Muscle layer of duodenum (tissue), 2 donors: Measurements from ENCODE around the gene FCMR.

ENCODE experiments used
- H3K27ac ChIP-seq: one replicate; pipeline ENCODE4 v1.7.0; 2013; ENCODE audit warnings: mild to moderate bottlenecking, low read length
- H3K27me3 ChIP-seq: one replicate; pipeline ENCODE4 v1.7.0; 2013; ENCODE audit warnings: low read depth, mild to moderate bottlenecking, control low read depth, low read length
- H3K36me3 ChIP-seq, 2 donors: one replicate each; pipeline ENCODE4 v1.7.0; 2013; ENCODE audit warnings: low read length in 2 of 2, control low read depth in 1 of 2, mild to moderate bottlenecking in 1 of 2; ENCODE audit not compliant: insufficient read depth in 2 of 2, control insufficient read depth in 1 of 2
- H3K4me1 ChIP-seq, 2 donors: one replicate each; pipeline ENCODE4 v1.7.0; 2013; ENCODE audit warnings: low read length in 2 of 2, mild to moderate bottlenecking in 2 of 2, control low read depth in 1 of 2, moderate library complexity in 1 of 2; ENCODE audit not compliant: insufficient read depth in 2 of 2, control insufficient read depth in 1 of 2
- H3K4me3 ChIP-seq, 2 donors: one replicate each; pipeline ENCODE4 v1.7.0; 2013; ENCODE audit warnings: low read length in 2 of 2, low read depth in 1 of 2, mild to moderate bottlenecking in 1 of 2
- H3K9me3 ChIP-seq, 2 donors: one replicate each; pipeline ENCODE4 v1.7.0; 2013; ENCODE audit warnings: low read length in 2 of 2, control low read depth in 1 of 2, mild to moderate bottlenecking in 1 of 2; ENCODE audit not compliant: control insufficient read depth in 1 of 2
- donor health status: healthy.

Gene FCMR

DNA sequence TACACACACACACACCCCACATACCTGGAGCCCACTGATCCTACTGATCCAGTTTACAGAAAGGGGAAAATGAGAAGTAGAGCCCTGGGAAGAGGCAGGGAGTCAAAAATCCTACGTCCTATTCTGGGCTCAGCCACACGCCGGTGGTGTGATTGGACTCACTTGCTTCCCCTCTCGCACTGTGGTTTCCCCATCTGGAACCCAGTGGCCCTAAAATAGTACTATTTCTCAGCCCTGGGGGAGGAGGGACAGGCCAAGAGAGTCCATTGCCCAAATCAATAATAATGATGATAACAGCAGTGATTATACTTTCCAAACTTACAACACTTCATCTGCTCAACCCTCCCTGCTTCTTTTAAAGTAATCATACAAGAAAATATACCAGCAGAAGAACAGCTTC lies 27.5 kb upstream of the FCMR start:
- no peak overlapping the region for H3K4me3 ChIP-seq
- no peak overlapping the region for H3K27ac ChIP-seq
- H3K4me1 ChIP-seq = peaks cover 0 to 6% of the 10 kb centered on the region in 2 donors
- H3K9me3 ChIP-seq = no peaks in the 10 kb centered on the region
- no peaks in the 10 kb centered on the region for H3K36me3 ChIP-seq
- no peaks in the 10 kb centered on the region for H3K27me3 ChIP-seq

DNA sequence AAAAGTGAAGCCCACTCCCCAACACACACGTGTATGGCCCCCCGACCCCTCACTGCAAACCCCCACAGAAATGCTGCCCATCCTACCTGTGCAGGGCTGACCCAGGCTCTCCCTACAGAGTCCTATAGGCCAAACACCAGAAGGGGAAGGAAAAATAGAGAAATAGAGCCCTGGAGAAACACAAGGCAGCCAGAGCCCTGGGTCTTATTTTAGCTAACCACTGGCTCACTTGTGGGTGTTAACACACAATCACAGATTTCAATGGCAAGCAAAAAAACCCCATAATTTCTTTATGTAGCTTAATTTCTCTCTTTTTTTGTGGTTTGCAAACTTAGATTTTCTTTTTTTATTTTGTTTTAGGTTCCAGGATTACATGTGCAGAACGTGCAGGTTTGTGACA lies 25.5 kb upstream of the FCMR start:
- H3K36me3 ChIP-seq = no peaks in the 10 kb centered on the region
- no peak overlapping the region for H3K4me3 ChIP-seq
- peak overlapping the region; percentile 91 for H3K27ac ChIP-seq
- H3K9me3 ChIP-seq = no peaks in the 10 kb centered on the region
- H3K27me3 ChIP-seq = no peaks in the 10 kb centered on the region
- H3K4me1 ChIP-seq = no peaks in the 10 kb centered on the region

DNA sequence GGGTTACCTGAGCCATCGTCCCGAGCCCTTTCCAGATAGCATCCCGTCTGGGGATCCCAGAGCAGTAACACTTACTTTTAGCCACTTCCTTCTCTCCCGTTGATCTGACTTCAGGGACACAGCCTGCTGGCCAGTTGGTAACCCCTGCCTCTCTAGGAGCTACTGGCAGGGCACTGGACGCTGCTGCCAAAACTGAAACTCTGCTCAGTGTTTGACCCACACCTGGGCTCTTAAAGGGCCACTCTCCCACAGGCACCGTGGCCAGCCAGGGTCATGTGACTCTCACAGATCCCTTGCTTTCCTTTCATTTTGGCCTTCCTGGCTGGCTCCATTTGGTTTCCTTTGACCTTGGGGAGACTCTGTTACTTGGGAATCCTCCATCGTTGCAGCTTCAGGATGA lies 24.5 kb upstream of the FCMR start, which contains the start of gene PIGR:
TSS of gene PIGR (minus strand) at position 206 of the 400 bp plus-strand sequence. CDS start 5,935 bp downstream, outside the sequence.
- Histone ChIP-seq H3K4me3 (peak within 1 kb of the TSS in 1 of 2 donors; percentile 67), H3K4me1 (no peaks in the 10 kb centered on the region), H3K9me3 (no peaks in the 10 kb centered on the region), H3K36me3 (no peaks in the 10 kb centered on the region), H3K27me3 (no peaks in the 10 kb centered on the region), H3K27ac (peak within 1 kb of the TSS; percentile 91)

DNA sequence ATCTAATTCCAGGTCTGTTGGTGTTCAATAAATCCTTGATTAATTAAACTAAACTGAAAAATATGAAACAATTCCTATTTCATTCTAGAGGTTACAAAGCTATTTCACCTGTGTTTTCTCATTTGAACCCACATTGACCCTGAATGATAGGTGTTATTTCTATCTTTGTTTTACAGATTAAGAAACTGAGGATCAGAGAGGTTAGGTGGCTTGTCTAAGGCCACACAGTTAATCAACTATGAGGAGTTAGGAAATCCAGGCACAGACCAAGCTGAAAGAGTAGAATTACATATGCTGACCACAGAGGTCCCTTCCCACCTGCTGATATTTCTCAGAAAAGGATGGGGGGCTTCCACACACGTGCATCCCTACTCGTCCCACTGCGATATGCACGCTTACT lies 24.0 kb upstream of the FCMR start:
- H3K4me3 ChIP-seq = peak overlapping the region in 1 of 2 donors; percentile 67
- peak overlapping the region; percentile 91 for H3K27ac ChIP-seq
- no peaks in the 10 kb centered on the region for H3K27me3 ChIP-seq
- H3K4me1 ChIP-seq = no peaks in the 10 kb centered on the region
- no peaks in the 10 kb centered on the region for H3K9me3 ChIP-seq
- no peaks in the 10 kb centered on the region for H3K36me3 ChIP-seq

DNA sequence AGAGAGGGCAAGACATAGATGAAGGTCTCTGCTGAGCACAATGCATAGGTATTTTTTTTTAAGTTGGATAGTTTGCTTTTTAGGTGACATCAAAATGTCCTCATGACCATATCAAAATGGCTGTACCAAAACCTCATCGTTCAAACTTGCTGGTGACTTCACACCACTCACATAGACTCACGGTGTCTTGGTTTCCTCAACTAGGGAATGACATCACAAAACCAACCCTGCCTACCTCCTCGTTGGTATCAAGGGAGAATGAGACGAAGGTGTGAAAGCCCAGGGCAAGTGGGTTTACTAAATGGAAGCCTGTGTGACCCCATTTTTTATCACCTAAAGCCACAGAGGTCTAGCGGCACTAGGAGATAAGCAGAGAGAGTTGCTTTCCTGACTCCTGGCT lies 23.0 kb upstream of the FCMR start:
- Histone ChIP-seq H3K4me1 (no peaks in the 10 kb centered on the region), H3K4me3 (peak overlapping the region in 1 of 2 donors; percentile 67), H3K9me3 (no peaks in the 10 kb centered on the region), H3K27ac (peak overlapping the region; percentile 91), H3K27me3 (no peaks in the 10 kb centered on the region), H3K36me3 (no peaks in the 10 kb centered on the region)

DNA sequence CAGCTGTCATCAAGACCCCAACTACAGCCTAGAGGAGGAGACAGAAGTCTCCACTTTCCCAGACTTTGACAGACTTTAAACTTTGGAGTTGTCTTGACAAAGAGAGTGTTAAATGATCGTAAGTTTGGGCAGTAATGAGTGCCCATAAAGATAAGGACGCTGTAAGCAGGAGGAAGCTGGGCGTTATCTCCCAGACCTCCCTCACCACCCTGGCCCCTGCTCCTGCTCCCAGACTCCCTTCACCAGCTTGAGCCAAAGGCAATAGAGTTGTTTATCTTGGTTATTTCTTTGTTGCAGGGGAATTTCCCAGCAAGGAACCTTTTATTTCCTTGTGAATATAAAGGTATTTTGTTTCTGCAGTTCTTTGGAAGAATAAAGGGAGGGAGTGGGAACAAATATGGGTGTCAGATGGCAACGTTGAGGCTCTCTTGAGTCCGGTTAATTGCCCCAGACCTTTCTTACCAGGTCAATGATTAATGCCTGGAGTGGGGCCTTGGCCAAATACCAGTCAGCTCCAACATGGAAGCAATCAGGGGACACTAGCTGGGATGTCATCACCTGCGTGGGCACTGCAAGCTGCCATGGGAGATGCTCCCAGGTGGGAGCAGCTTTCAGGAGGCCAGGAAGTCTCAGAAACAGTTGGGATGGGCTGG lies 20.2 kb upstream of the FCMR start:
- Histone ChIP-seq H3K4me3 (peak overlapping the region in 1 of 2 donors; percentile 17), H3K4me1 (no peaks in the 10 kb centered on the region), H3K36me3 (no peaks in the 10 kb centered on the region), H3K27ac (peak overlapping the region; percentile 72), H3K27me3 (no peaks in the 10 kb centered on the region), H3K9me3 (no peaks in the 10 kb centered on the region)

DNA sequence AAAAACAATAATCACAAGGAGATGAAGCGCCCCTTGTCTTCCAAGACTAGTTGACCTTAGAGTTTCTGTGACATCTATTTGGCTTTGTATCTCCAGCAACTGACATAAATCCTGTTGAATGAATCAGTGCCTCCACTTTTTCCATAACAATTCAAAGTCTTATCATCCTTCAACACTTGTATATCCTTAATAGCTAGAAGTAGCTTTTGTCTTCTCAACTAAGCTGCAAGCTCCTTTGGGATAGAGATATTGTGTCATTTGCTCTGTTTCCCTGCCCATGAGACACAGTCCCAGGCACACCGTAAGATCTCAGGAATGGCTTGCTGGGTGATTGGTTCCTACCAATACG lies 18.8 kb upstream of the FCMR start:
- H3K27ac ChIP-seq = peak overlapping the region; percentile 72
- no peaks in the 10 kb centered on the region for H3K9me3 ChIP-seq

DNA sequence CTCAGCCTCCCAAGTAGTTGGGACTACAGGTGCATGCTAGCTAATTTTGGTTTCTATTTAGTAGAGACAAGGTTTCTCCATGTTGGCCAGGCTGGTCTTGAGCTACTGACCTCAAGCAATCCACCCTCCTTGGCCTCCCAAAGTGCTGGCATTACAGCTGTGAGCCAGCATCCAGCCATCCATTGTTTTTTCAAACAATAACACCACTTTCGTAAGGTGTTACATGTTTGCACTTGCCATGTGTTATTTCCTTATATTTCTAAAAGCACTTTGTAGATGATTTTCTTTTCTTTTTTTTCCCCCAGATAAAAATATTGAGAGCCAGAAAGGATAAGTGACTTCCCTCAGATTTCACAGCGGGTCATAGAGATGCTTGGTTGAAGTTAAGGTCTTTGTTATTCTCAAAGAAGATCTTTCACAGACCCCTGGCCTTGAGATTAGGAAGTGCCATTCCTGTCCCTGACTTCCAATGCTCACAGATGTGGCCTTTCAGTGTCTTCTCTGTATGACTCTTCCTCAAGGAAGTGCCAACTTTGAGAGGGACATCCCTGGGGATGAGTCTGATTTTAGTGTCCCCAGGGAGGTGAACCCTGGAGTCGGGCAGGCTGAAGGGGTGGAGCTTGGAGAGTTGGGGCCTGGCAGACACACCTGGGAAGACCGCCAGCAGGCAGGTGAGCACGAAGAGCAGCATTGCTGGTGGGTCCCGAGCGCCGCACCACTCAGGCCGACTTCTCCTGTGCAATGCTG lies 18.3 kb upstream of the FCMR start:
- no peaks in the 10 kb centered on the region for H3K36me3 ChIP-seq
- no peaks in the 10 kb centered on the region for H3K4me1 ChIP-seq
- peak overlapping the region in 1 of 2 donors; percentile 22 for H3K4me3 ChIP-seq
- H3K27me3 ChIP-seq = no peaks in the 10 kb centered on the region
- no peaks in the 10 kb centered on the region for H3K9me3 ChIP-seq
- H3K27ac ChIP-seq = peak overlapping the region; percentile 72

More for the DNA sequence above, 18.8 kb upstream of the FCMR start:
- H3K36me3 ChIP-seq = no peaks in the 10 kb centered on the region
- no peaks in the 10 kb centered on the region for H3K27me3 ChIP-seq
- peak overlapping the region in 1 of 2 donors; percentile 22 for H3K4me3 ChIP-seq
- H3K4me1 ChIP-seq = no peaks in the 10 kb centered on the region

DNA sequence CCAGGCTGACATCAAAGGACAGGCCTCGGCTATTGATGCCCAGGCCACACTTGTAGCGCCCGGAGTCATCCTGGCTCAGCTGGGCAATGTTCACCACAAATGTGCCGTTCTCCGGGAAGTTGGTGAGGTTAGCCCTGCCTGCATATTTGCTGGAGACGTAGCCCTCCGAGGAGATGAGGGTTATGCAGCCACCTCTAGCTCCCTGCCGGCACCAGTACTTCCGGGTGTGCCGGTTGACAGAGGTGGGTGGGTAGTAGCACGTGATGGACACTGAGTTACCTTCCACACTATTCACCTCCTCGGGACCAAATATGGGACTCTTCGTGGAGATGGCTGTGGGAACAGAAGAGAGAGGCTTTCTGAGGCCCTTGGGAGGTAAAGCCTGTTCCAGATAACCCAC lies 17.4 kb upstream of the FCMR start:
- Histone ChIP-seq H3K36me3 (no peaks in the 10 kb centered on the region), H3K27ac (no peak overlapping the region)

DNA sequence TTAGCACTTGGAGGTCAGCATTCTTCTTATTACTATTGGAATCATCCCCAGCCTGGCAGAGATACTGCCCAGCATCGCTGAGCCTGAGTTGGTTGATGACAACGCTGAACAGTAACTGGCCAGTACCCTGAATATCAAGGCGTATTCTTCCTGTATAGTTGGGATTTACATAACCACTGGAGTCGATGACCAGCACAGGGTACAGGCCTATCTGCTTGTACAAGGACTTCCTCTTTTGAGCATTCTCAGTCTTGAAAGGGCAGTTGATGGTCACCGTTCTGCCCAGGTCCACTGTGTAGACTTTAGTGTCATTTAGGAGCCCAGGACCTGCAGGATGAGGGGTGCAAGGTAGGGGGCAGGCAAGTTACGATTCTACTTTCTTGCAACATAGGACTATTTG lies 15.7 kb upstream of the FCMR start:
- Histone ChIP-seq H3K4me1 (no peaks in the 10 kb centered on the region), H3K36me3 (peaks cover 0 to 9% of the 10 kb centered on the region in 2 donors), H3K27ac (no peak overlapping the region), H3K4me3 (no peak overlapping the region), H3K27me3 (no peaks in the 10 kb centered on the region), H3K9me3 (no peaks in the 10 kb centered on the region)

More for the DNA sequence above, 17.4 kb upstream of the FCMR start:
- H3K27me3 ChIP-seq = no peaks in the 10 kb centered on the region
- H3K4me3 ChIP-seq = no peak overlapping the region
- no peaks in the 10 kb centered on the region for H3K4me1 ChIP-seq
- no peaks in the 10 kb centered on the region for H3K9me3 ChIP-seq

DNA sequence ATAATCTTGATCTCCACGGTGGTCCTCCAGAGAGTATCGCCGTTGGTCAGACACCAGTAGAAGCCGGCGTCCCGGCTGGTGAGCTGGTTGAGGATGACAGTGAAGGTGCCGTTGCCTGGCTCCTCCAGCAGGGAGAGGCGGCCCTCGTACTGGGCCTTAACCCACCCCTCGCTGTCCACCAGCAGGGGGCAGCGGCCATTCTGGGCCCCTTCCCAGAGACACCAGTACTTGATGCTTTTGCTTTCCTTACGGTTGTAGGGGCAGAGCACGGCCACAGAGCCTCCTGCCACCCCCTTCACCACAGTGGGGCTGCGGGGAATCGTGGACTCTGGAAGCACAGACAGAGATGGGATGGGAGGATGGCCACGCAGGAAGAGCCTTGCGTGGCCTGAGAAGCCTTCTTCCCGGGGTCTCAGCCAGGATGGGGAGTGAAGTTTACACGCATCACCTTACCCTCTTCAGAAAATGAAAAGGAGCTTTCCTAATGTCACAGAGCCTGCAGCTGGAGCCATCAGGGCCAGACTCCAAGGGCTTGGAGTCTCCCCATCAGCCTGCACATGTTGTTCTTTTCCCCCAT lies 13.8 kb upstream of the FCMR start:
- Histone ChIP-seq H3K27me3 (no peaks in the 10 kb centered on the region), H3K36me3 (peaks cover 0 to 10% of the 10 kb centered on the region in 2 donors), H3K4me3 (no peak overlapping the region), H3K4me1 (no peaks in the 10 kb centered on the region), H3K27ac (no peak overlapping the region), H3K9me3 (no peaks in the 10 kb centered on the region)
